Stimulated activated CD4-positive, alpha-beta T cell treated with anti-CD3 and anti-CD28 coated beads, Interleukin-1b, Interleukin-23, amount 100 ng/mL, for 24 hours (primary cell): Measurements from ENCODE around the gene CIC.
A peak's percentile ranks its signal among the peaks of the same experiment; 100 is the strongest.
"Not testable (repeated sequence)": the region's sequence is repeated elsewhere in the genome, so short reads cannot be mapped to it uniquely, and the experiment has no call there.

Experiments
- DNase-seq, 4 experiments: peaks; one replicate each; pipeline ENCODE4 v3.0.0-alpha.2; 2020; ENCODE audit warnings: low read depth in 4 of 4, low spot score in 1 of 4

Gene CIC

DNA sequence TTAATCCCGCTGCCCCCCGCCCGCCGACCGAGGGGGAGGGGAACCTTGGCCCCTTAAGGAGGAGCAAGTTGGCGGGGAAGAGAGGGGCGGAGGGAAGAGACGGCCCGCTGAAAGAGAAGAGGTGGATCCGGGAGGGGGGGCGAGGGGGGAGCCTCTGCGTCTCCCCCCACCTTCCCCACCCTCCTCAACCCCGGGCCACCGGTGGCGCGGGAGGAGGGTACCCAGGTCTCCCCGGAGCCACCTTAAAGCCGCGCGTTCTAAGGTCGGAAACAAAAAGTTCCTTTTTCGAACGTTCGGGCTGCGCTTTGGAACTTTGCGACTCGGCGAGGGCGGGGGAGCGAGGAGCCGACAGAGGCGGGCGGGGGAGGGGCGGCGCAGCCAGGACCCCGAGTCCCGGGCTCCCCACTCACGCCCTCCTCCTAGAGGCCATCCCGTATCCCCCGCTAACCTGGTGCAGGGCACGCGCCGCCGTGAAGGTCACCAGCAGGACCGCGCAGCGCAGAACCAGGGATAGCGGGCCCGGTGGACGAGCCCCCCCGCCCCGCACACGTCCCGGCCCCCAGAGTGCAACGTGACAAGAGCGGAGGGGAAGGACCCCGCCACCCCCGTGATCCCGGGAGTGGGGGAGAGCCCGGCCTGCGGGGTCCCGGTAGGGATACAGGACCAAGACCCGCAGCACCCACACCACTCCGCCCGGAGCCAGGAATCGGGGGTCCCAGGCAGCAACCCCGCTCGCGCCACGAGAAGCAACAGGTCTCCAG, 14.8 kb upstream of the CIC start:
- peak; percentile 52 to 67 (median 63) for DNase-seq

DNA sequence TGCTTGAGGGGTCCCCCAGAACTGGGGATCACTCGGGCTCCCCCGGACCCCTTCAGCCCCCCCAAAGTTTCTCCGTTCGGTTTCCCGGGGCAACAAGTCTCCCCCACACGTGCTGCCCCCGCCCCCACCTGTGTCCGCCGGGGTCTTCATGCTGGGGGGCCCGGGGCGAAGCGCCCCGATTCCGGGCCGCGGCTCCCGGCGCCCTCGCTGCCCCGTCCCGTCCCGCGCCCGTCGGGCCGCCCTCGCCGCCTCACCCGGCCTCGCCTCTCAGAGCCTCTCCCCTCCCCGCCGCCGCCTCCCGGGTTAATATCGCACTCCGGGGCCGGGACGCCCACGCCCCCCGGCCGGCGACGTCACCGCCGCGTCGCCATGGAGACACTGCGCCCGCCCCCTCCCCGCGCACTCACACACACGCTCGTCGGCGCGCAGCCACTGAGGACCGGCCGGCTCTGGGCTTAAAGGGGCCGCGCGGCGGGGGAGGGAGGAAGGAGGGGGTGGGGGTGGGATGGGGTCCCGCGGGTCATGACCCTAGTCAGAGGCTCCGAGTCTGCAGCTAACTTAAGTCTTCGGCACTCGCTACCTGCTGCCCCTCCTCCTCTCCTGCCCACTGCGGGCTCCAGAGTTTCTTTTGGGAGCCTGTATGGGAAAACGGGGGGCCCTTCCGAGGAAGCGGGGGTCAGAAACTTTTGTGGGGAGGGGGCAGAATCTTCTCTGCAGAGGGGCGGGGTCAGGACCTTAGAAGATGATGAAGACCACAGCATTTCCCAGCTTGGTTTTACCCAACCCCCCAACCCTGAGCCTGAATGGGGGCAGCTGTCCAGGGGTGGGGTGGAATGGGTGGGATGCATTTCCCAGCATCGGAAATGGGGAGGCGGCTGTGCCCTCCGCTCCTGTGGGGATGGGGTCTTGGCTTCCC, 13.9 kb upstream of the CIC start, which contains the start of gene ERF:
ERF (minus strand) TSS at position 279 of the 916 bp plus-strand sequence; CDS start at position 150, 129 bp downstream.
- DNase-seq, result peak; percentile 85 to 94 (median 87)

DNA sequence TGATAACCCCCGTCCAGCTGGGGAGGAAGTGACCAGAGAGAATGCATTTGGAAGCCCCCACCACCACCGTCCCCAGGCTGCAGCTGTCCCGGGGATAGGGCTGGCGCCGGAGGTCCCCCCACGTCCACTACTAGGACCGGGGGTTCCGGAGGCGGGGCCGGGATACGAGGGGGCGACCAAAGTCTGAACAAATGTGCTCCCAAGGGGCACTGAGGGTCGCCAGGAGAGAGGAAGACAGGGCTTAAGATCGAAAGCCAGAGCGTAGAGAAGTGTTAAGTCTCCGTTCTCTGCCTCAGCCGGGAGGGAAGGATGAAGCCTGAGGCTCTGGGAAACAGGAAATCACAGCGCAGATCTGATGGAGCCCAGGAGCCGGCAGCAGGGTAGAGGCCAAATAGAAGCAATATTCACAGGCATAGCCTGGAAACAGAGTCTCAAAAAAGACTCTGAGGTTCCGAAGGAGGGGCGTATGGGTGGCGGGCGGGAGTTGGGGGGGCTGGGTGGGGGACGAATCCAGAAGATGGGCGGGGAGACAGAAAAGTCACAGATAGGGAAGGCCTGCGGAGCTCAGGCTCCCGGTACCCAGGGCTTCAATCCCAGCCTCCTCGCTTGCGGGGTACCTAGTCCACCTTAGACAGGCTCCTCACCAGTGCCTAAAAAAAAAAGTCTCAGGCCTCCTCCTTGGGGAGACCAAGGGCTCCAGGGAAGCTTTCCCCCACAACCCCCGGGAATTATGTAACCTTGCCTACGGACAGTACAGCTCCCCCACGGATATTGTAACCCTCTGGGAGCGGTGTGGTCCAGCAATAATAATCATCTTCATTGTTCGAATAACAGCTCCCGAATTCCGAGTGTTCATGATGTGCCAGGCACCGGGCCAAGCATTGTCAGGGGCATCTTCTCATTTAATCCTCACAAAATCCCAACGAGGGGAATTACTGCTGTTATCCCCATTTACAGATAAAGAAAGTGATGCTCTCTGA, 13.0 kb upstream of the CIC start:
- no peak for DNase-seq

DNA sequence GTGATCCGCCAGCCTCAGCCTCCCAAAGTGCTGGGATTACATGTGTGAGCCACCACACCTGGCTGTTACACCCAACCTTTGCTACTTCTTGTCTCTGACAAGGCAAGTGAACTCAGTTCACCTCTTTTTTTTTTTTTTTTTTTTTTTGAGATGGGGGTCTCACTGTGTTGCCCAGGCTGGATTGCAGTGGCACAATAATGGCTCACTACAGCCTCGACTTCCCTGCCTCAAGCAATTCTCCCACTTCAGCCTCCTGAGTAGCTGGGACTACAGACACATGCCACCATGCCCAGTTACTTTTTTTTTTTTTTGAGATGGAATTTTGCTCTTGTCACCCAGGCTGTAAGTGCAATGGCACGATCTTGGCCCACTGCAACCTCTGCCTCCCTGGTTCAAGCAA, 11.2 kb upstream of the CIC start:
- not testable (repeated sequence) for DNase-seq

DNA sequence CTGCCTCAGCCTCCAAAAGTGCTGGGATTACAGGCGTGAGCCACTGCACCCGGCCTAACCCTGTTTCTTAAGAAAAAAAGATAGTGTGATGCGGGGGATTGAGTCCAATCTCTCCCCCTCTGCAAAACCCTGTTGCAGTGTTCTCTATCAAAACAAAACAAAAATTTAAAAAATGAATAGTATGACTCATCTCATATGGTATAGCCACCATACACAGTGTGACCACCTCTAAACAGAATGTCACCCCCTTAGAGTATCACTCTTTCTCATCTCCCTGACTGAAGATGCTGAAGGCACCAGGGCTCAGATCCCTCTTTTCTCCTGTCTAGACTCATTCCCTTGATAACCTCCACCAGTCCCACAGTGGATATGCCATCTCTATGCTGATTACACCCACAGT, 7.3 kb upstream of the CIC start:
- DNase-seq, result no peak

DNA sequence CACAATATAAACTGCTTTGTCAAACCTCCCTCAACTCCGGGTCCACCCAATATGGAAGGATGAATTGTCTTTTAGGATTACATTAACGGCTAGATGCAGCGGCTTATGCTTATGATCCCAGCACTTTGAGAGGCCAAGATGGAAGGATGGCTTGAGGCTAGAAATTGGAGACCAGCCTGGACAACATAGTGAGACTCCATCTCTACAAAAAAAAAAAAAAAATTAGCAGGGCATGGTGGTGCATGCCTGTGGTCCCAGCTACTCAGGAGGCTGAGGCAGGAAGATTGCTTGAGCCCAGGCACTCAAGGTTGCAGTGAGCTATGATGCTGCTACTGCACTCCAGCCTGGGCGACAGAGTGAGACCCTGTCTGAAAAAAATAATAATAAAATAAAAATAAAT, 2.9 kb upstream of the CIC start:
- DNase-seq, result not testable (repeated sequence)

DNA sequence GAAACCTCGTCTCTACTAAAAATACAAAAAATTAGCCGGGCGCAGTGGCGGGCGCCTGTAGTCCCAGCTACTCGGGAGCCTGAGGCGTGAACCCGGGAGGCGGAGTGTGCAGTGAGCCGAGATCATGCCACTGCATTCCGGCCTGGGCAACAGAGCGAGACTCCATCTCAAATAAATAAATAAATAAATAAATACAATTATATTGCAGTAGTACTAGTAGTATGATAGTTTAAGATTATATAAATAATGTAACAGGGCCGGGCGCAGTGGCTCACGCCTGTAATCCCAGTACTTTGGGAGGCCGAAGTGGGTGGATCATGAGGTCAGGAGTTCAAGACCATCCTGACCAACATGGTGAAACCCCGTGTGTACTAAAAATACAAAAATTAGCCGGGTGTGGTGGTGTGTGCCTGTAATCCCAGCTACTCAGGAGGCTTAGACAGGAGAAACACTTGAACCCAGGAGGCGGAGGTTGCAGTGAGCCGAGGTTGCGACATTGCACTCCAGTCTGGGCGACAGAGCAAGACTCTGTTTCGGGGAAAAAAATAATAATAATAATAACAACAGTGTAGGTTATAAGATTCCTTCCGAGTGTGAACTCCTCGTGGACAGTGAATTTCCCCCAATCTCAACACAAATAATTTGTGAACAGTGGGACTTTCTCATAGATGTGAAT, 2.0 kb upstream of the CIC start:
- DNase-seq, result not testable (repeated sequence)

DNA sequence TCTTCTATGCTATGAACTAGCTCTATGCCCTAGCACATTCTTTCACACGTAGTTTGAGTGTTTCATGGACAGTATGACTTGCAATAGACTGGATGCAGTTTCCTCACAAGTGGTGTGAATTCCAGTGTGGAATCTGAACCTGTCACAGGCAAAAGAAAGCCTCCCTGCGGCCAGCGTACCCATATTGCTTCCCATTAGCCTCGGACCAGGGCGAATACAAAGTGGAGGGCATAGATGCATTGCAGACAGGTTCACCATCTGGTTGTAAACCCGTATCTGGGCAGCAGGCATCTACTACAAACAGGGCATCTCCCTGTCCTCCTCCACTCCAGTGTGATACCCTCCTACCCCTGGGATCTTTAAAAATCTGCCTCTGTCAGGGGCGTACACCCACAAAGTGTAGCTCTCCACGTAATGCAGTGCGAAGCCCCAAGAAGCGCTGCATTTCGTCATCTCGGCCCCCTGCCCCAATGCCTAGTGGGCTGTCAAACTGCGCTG, 1.4 kb upstream of the CIC start:
- no peak for DNase-seq

DNA sequence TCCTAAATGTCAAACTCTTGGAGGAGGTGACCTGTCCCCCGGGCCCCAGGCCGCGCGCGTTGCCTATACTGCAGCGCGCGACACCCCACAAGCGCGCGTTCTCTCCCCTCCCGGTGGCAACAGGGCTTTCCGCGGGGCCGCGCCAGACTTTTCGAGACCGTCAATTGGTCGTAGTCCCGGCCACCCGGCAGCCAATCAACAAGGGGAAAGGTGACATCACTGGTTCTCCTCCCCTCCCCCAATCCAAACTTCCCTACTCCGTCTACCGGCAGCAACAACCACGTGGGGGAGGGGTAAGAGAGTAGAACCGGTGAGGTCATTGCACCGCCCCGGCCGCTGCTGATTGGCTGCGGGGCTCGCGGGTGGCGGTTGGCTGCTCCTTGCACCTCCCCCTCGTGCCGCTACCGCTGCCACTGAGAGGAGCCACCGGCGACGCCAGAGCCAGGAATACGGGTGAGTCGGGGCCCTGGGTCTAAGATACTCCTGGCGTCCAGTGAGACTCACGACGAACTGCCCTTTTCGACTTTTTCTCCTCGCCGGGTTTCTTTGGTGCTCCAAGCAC, 829 bp upstream of the CIC start:
- peak; percentile 91 to 99 (median 97) for DNase-seq

DNA sequence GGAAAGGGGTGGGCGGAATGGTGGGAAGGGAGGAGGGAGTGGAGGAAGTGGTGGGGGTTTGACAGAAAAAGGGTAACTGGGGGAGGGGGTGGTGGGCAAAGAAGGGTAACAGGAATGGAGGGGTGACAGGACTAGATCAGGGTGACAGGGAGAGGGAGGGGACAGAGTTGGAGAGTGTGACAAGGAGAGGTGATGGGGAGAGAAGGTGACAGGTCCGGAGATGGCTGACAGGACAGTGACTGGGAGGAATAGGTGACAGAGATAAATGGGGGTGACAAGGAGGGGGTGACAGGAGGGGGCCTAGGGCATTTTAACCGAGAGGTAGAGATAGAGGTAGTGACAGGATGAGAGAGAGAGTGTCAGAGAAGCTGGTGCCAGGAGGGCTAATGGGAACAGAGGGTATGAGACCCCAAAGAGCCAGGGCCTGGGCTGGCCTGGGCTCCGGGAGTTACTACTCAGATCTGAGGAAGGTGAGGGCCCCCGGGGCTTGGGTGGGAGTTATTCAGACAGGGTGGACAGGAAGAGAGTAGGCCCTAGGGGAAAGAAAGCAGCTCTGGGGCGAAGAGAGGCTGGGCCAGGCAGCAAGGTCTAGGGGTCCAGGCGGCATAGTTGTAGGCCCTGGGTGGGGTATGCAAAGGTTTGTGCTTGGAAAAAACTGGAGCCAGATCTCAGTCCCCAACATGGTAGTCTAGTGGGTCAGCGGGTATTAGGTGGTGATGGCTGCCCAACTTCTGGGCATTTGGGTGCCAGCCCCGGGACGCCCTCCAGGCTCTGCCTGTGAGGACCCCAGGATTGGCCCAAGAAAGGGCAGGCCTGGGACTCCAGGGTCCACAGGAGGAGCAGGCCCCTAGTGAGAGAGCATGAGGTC, 660 bp downstream of the CIC start:
- DNase-seq, result no peak

DNA sequence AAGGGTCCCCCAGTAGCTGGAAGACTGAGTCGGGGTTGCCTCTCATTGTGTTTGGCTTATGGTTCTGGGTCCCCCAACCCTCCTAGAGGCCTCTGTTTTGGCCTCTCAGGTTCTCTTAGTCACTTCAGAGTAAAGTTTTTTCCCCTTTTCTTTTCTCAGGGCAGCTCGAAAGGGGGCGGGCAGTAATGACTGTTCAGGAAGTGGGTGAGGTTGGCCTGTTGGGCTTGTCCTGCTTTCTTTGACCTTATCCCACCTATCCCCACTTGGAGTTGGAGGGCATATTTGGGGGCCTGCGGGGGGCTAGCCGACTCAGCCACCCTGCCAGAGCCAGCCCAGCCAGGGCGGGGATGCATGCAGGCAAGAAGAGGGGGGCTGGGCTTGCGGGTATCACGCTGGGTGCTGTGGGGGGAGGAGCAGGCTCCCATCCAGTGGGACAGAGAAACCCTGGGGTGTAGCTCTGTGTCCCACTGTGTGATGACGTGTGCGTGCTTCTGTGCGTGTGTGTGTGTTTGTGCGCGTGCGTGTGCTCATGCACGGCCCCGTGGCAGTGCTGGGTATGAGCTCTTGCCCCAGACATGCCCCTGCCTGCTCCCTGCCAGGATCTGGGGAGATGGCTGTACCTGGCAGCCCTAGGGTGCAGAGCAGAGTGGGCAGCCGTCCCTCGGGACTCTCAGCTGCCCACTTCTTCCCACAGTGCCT, 1.4 kb downstream of the CIC start:
- DNase-seq, result peak in 2 of 4 experiments; percentile 54 to 61

DNA sequence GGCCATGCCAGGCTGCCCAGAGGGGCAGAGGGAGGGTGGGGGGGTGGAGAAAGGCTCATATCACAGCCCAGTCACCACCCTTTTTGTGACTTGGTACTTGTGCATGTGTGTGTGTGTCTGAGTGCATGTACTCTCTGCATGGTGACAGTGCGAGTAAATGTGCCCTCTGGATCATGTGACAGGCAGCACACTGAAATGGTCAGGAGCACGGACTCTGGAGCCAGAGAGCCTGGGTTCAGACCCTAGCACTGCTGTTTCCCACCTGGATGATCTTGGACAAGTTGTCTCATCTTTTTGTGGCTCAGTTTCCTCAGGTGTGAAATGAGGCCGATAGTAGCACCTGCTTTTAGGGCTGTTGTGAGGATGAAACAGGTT, 2.0 kb downstream of the CIC start:
- DNase-seq, result no peak

DNA sequence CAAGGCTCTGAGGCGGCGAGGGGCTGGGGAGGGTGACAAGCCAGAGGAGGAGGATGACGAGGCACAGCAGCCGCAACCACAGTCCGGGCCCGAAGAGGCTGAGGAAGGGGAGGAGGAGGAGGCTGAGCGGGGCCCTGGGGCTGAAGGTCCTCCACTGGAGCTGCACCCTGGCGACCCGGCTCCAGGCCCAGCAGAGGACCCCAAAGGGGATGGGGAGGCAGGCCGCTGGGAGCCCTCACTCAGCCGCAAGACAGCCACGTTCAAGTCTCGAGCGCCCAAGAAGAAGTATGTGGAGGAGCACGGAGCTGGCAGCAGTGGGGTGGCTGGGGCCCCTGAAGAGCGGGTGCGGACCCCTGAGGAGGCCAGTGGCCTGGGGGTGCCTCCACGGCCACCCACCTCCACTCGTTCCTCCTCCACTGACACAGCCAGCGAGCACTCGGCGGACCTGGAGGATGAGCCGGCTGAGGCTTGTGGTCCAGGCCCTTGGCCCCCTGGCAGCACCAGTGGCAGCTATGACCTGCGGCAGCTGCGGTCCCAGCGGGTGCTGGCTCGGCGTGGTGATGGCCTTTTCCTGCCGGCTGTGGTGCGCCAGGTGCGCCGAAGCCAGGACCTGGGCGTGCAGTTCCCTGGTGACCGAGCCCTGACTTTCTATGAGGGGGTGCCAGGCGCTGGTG, 2.9 kb downstream of the CIC start:
- no peak for DNase-seq

DNA sequence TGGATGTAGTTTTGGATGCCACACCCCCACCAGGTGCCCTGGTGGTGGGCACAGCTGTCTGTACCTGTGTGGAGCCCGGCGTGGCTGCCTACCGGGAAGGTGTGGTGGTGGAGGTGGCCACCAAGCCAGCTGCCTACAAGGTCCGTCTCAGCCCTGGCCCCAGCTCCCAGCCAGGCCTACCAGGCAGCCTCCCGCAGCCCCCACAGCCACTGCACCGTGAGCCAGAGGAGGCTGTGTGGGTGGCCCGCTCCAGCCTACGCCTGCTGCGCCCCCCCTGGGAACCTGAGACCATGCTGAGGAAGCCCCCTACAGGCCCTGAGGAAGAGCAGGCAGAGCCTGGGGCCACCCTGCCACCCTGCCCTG, 3.5 kb downstream of the CIC start:
- no peak for DNase-seq

DNA sequence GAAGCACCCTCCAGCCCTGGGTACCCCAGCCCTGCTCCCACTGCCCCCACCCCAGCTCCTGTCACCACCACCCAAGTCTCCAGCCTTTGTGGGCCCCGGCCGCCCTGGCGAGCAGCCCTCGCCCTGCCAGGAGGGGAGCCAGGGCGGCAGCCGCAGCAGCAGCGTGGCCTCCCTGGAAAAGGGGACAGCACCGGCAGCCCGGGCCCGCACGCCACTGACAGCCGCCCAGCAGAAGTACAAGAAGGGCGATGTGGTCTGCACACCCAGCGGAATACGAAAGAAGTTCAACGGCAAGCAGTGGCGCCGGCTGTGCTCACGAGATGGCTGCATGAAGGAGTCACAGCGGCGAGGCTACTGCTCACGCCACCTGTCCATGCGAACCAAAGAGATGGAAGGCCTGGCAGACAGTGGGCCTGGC, 3.9 kb downstream of the CIC start:
- no peak for DNase-seq

DNA sequence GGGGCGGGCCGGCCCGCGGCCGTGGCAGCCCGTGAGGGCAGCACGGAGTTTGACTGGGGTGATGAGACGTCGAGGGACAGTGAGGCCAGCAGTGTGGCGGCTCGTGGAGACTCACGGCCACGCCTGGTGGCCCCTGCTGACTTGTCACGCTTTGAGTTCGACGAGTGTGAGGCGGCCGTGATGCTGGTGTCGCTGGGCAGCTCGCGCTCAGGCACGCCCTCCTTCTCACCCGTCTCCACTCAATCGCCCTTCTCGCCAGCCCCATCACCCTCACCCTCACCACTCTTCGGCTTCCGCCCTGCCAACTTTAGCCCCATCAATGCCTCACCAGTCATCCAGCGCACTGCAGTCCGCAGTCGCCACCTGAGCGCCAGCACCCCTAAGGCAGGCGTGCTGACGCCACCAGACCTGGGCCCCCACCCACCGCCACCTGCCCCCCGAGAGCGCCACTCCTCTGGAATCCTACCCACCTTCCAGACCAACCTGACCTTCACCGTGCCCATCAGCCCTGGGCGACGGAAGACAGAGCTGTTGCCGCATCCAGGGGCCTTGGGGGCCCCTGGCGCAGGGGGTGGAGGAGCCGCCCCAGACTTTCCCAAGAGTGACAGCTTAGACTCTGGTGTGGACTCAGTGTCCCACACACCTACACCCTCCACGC, 4.5 kb downstream of the CIC start:
- no peak for DNase-seq

DNA sequence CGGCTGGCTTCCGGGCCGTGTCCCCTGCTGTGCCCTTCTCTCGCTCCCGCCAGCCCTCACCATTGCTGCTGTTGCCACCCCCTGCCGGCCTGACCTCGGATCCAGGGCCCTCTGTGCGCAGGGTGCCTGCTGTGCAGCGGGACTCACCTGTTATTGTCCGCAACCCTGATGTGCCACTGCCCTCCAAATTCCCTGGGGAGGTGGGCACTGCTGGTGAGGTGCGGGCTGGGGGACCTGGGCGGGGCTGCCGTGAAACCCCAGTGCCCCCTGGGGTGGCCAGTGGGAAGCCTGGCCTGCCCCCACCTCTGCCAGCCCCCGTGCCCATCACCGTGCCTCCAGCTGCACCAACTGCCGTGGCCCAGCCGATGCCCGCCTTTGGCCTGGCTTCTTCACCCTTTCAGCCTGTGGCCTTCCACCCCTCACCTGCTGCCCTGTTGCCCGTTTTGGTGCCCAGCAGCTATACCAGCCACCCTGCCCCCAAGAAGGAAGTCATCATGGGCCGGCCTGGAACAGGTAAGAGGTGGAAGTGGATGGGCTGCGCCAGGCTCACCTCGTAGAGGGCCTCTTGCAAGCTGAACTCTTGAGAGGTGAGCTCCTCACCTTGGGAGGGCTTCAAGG, 5.1 kb downstream of the CIC start:
- no peak for DNase-seq
